Hepatocyte (in vitro differentiated cells): ENCODE measurements around the gene VPS54. TPM values are rescaled to one million over a fixed set of nuclear protein-coding genes. Genes with fewer than 3 reads are reported as not detected.

Source experiments
- DNase-seq: peaks from one replicate; pipeline ENCODE4 v3.0.0-alpha.2; 2016; ENCODE audit warnings: low spot score
- H2AFZ ChIP-seq: fragments of 200-600 bp; sonication (generic); 2 replicates; pipeline ENCODE4 v1.6.0; 2016; ENCODE audit warnings: antibody characterized with exemption, mild to moderate bottlenecking
- H3K27ac ChIP-seq: fragments of 200-600 bp; sonication (generic); 2 replicates; pipeline ENCODE4 v1.5.1; 2016; ENCODE audit warnings: mild to moderate bottlenecking
- H3K27me3 ChIP-seq: fragments of 200-600 bp; sonication (generic); 2 replicates; pipeline ENCODE4 v1.6.1; 2016
- H3K36me3 ChIP-seq: fragments of 200-600 bp; sonication (generic); replicated peaks from 2 replicates; pipeline ENCODE4 v1.5.1; 2016; ENCODE audit warnings: low read depth; ENCODE audit not compliant: insufficient read depth
- H3K4me1 ChIP-seq: fragments of 200-600 bp; sonication (generic); 2 replicates; pipeline ENCODE4 v1.5.1; 2016; ENCODE audit warnings: mild to moderate bottlenecking, moderate library complexity; ENCODE audit not compliant: insufficient read depth
- H3K4me2 ChIP-seq: fragments of 200-600 bp; sonication (generic); 2 replicates; pipeline ENCODE4 v1.6.0; 2016
- H3K4me3 ChIP-seq: fragments of 200-600 bp; sonication (generic); 2 replicates; pipeline ENCODE4 v1.5.1; 2016; ENCODE audit warnings: mild to moderate bottlenecking
- H3K79me2 ChIP-seq: fragments of 200-600 bp; sonication (generic); 2 replicates; pipeline ENCODE4 v1.6.0; 2017; ENCODE audit warnings: mild to moderate bottlenecking
- H3K9me2 ChIP-seq: fragments of 200-600 bp; sonication (generic); replicated peaks from 2 replicates; pipeline ENCODE4 v1.6.0; 2017; ENCODE audit warnings: mild to moderate bottlenecking; ENCODE audit not compliant: insufficient read depth
- H3K9me3 ChIP-seq: fragments of 200-600 bp; sonication (generic); 2 replicates; pipeline ENCODE4 v1.5.1; 2016; ENCODE audit warnings: low read depth, mild to moderate bottlenecking
- H4K20me1 ChIP-seq: fragments of 200-600 bp; sonication (generic); 2 replicates; pipeline ENCODE4 v1.6.0; 2016; ENCODE audit warnings: mild to moderate bottlenecking; ENCODE audit not compliant: insufficient read depth, poor library complexity, severe bottlenecking
- EZH2 ChIP-seq: fragments of 200-600 bp; sonication (generic); IDR thresholded peaks from 2 replicates; pipeline ENCODE4 v1.6.1; 2016; ENCODE audit warnings: antibody characterized with exemption, mild to moderate bottlenecking, borderline replicate concordance
- EZH2phosphoT487 ChIP-seq: fragments of 200-600 bp; sonication (generic); IDR thresholded peaks from one replicate; pipeline ENCODE4 v1.6.1; 2018; ENCODE audit warnings: antibody characterized with exemption, mild to moderate bottlenecking, low read depth, moderate library complexity; ENCODE audit not compliant: unreplicated experiment, severe bottlenecking
- WGBS: methylation state at CpG from one replicate; pipeline ENCODE4 v1.1.6; 2016; ENCODE audit warnings: low lambda C conversion rate; ENCODE audit errors: missing lambda C conversion rate; 5-methylcytosine and 5-hydroxymethylcytosine counted together
- polyA plus RNA-seq: library from polyadenylated mRNA; unstranded; fragments of >200 nt; fragmentation: Nextera tagmentation; extraction: Ambion mirVana; gene quantifications from 2 replicates; pipeline ENCODE4 v1.2.1, GENCODE V29; 2016
- total RNA-seq: library from RNA; depleted of rRNA; stranded (reverse); fragments of >200 nt; gene quantifications from 2 replicates; pipeline ENCODE4 v1.2.3, GENCODE V29; 2014
- TF ChIP-seq, protein P1 (sequence below): fragments of 200-600 bp; sonication (generic); IDR thresholded peaks from 2 replicates; pipeline ENCODE4 v1.5.1; 2016; ENCODE audit warnings: antibody characterized with exemption, mild to moderate bottlenecking; ENCODE audit not compliant: poor library complexity

The VPS54 gene
- total and polyA plus RNA-seq, 2 experiments from 2014 or later = 14.5 to 40.5 TPM

DNA sequence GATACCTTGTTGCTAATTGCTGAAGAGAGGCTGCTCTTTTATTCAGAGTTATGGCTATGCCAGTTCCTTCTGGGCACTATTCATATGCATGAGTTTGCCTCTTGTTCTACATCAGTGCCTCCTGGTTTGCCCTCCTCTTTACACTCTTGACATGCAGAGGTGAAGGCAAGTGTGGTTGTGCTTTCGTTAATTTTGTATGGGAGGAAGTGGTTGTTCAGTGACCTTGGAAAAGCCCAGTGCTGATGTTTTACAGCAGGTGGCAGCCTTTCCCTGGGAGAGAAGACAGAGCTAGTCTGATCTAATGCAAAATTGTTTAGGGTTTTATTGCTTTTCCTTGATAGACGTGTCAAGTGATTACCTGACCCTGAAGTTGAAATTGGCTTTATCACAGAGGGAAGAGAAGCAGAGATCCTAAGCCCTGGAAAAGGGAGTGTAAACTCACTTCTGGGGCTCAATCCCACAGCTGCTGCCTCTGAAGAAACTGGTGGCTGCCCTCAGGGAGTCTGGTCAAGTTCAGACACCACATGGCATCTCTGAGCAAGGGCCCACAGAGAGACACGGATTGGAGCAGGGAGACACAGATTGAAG, 30.5 kb upstream of the VPS54 start:
- no peaks in the 10 kb centered on the region for H3K9me3 ChIP-seq
- no peaks in the 10 kb centered on the region for H3K4me1 ChIP-seq
- no peaks in the 10 kb centered on the region for H3K79me2 ChIP-seq
- no peak overlapping the region for H3K4me2 ChIP-seq
- H3K4me3 ChIP-seq = no peak overlapping the region
- peak; percentile 78 for DNase-seq
- H3K27ac ChIP-seq = no peak overlapping the region
- no peak for TF ChIP-seq EZH2phosphoT487
- TF ChIP-seq, protein P1, sequence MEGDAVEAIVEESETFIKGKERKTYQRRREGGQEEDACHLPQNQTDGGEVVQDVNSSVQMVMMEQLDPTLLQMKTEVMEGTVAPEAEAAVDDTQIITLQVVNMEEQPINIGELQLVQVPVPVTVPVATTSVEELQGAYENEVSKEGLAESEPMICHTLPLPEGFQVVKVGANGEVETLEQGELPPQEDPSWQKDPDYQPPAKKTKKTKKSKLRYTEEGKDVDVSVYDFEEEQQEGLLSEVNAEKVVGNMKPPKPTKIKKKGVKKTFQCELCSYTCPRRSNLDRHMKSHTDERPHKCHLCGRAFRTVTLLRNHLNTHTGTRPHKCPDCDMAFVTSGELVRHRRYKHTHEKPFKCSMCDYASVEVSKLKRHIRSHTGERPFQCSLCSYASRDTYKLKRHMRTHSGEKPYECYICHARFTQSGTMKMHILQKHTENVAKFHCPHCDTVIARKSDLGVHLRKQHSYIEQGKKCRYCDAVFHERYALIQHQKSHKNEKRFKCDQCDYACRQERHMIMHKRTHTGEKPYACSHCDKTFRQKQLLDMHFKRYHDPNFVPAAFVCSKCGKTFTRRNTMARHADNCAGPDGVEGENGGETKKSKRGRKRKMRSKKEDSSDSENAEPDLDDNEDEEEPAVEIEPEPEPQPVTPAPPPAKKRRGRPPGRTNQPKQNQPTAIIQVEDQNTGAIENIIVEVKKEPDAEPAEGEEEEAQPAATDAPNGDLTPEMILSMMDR = peak; percentile 92
- no peak for TF ChIP-seq EZH2
- WGBS = 11% methylated on average over 3 of the region's 3 CpGs
- no peak overlapping the region for H2AFZ ChIP-seq
- H3K27me3 ChIP-seq = no peaks in the 10 kb centered on the region
- H3K36me3 ChIP-seq = no peaks in the 10 kb centered on the region
- no peaks in the 10 kb centered on the region for H3K9me2 ChIP-seq
- H4K20me1 ChIP-seq = no peaks in the 10 kb centered on the region

- H3K4me3 ChIP-seq = no peak overlapping the region
- H3K79me2 ChIP-seq = no peaks in the 10 kb centered on the region
- H3K4me2 ChIP-seq = no peak overlapping the region
- H3K36me3 ChIP-seq = no peaks in the 10 kb centered on the region
- H3K4me1 ChIP-seq = no peaks in the 10 kb centered on the region
- no peaks in the 10 kb centered on the region for H4K20me1 ChIP-seq
- no peaks in the 10 kb centered on the region for H3K9me2 ChIP-seq
- 94% methylated on average over 2 of the region's 2 CpGs for WGBS
- H3K27ac ChIP-seq = no peak overlapping the region
- no peaks in the 10 kb centered on the region for H3K9me3 ChIP-seq
- no peak for DNase-seq
- no peak overlapping the region for H2AFZ ChIP-seq
- TF ChIP-seq EZH2 (no peak), EZH2phosphoT487 (no peak)
- TF ChIP-seq, protein P1 = no peak
- no peaks in the 10 kb centered on the region for H3K27me3 ChIP-seq
These were observed 26.7 kb upstream of the VPS54 start for GRCh38 chr2:64045938-64046337.

GRCh38 chr2:64040161-64040560, 20.9 kb upstream of the VPS54 start:
- no peak overlapping the region for H3K27ac ChIP-seq
- no peak overlapping the region for H2AFZ ChIP-seq
- TF ChIP-seq EZH2phosphoT487 (no peak), EZH2 (no peak)
- TF ChIP-seq, protein P1 = no peak
- H3K4me1 ChIP-seq = no peaks in the 10 kb centered on the region
- no peak overlapping the region for H3K4me2 ChIP-seq
- no peaks in the 10 kb centered on the region for H3K36me3 ChIP-seq
- no peaks in the 10 kb centered on the region for H3K27me3 ChIP-seq
- no peaks in the 10 kb centered on the region for H3K79me2 ChIP-seq
- no peak for DNase-seq
- WGBS = 95% methylated on average over 3 of the region's 3 CpGs
- no peaks in the 10 kb centered on the region for H3K9me2 ChIP-seq
- H3K4me3 ChIP-seq = no peak overlapping the region
- no peaks in the 10 kb centered on the region for H4K20me1 ChIP-seq
- no peaks in the 10 kb centered on the region for H3K9me3 ChIP-seq
